Measurements from ENCODE around the gene KIF26B.

KIF26B gene

DNA sequence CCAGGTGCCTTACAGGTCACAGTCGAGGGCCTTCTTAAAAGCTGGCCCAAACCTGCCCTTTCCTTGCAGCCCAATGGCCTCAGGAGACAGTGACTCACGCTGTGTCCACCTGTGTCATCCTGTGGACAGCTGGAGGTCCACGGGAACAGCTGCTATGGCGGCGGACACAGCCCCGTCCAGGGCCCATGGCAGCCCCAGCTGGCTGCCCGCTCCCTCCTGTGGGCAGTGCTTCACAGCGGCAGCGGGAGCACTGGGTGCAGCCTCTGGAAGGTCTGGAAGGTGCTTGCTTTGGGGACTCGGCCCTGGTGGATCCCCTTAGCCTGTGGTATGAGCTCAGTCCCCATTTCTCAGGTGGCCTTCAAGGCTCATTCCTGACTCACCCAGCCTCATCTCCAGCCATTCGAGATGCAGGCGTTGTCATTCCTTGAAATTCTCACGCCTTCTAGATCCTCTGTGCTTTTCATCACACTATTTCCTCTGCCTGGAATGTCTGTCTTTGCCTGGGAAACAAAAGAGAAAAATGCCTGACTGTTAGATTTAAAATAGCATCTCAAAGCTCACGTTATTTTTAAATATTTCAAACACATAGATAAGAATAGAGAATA, 86.8 kb downstream of the KIF26B start:
- no peak for DNase-seq (ENCODE audit: low spot score)

GRCh38 chr1:245242989-245243388, 88.2 kb downstream of the KIF26B start:
- DNase-seq (ENCODE audit: low spot score) = no peak

DNA sequence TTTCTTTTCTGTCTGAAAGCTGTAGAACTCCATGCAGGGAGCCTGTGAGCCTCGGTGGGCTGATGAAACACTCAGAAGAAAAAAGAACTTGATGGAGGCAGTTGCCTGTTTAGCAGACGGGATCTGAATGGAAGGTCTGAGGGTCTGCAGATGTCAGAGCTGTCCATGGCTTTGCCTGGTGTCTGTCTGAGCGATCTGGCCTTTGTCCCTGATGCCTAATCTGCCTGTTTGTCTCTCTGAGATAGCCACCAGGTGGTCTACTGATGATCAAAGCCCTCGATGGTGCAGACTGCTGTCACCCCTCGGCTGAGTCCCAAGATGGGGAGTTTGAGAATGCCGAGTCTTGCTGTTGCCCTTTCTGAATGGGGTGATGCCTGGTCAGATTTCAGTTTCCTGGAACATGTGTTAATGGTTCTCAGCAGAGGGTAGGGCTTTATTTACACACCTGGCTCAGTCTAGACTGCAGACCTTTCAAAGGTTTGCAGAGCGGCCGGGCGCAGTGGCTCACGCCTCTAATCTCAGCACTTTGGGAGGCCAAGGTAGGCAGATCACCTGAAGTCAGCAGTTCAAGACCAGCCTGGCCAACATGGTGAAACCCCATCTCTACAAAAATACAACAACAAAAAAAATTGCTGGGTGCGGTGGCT, 90.4 kb downstream of the KIF26B start:
- no peak for DNase-seq (ENCODE audit: low spot score)

GRCh38 chr1:245246433-245246832, 91.6 kb downstream of the KIF26B start:
- DNase-seq (ENCODE audit: low spot score) = no peak

DNA sequence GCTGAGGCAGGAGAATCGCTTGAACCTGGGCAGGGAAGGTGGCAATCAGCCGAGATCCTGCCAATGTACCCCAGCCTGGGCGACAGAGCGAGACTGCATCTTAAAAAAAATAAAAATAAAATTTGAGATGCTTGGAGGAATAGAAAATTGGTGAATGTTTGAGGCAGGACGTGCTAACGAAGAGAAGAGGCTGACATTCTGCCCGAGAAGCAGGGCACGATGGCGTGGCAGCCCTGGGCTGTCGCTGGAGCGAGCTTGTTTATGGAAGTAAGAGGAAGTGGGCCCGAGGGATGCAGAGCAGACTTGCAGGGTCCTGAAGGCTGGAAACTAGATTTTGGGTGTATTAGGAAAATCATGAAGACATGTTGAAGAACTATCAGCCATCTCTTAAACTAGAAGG, 92.6 kb downstream of the KIF26B start:
- no peak for DNase-seq (ENCODE audit: low spot score)

- no peak for DNase-seq (ENCODE audit: low spot score)
Measured at GRCh38 chr1:245247801-245248200, 93.0 kb downstream of the KIF26B start.

- no peak for DNase-seq (ENCODE audit: low spot score)
Measured at GRCh38 chr1:245248231-245248731, 93.5 kb downstream of the KIF26B start.

- no peak for DNase-seq (ENCODE audit: low spot score)
Measured at GRCh38 chr1:245255783-245256182, 101.0 kb downstream of the KIF26B start.

DNA sequence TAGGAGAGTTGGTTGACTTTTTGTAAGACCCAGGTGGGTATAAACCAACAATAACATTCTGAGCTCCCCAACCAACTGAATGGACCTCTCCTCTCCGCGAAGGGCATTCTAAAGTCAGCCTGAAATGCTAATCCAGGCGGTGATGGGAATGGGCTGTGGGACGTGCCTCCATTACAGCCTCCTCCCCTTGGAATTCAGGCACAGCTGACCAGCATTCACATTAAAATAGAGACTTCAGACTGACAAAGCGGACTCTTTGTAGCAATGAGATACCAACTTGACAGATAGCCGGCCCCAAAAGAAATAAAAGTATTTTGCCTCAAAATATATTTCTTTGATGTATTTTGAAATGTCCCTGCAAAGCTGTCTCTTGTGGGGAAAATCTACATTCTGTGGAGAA, 101.7 kb downstream of the KIF26B start:
- DNase-seq (ENCODE audit: low spot score) = no peak

GRCh38 chr1:245258271-245258920, 103.6 kb downstream of the KIF26B start:
- DNase-seq (ENCODE audit: low spot score) = no peak

DNA sequence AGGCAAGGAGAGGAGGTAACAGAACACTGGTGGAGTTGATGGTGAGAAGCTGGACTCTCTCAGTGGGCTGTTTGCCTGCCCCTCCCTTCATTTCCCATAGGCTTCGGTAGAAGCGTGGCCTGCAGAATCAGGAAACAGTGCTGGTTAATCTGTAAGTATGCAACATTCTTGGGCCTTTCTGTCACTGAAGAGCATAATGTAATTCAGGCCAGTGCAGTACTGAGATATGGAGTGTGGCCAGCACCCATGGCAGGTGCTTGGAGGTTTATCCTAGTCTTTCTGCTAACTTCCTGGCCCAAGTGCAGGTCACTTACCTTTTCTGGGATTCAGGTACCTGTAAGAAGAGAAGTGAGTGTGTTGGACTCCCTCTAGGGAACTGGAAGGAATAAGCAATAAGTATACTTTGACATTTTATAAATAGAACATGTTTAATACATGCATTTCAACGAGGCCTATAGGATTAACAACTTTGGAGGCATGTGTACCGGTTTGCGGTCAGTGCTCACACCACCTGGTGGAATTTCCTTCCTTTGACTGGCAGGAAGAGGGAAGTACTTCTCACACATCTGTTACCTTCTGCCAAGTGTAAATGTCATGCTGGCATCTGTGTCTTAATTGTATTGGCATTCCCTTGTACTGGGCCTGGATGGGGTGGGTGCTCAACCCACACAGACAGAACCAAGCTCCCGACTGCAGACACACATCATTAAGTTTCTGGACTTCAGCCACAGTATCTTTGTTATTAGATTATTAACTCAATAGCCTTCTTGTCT, 105.5 kb downstream of the KIF26B start:
- DNase-seq (ENCODE audit: low spot score) = no peak

DNA sequence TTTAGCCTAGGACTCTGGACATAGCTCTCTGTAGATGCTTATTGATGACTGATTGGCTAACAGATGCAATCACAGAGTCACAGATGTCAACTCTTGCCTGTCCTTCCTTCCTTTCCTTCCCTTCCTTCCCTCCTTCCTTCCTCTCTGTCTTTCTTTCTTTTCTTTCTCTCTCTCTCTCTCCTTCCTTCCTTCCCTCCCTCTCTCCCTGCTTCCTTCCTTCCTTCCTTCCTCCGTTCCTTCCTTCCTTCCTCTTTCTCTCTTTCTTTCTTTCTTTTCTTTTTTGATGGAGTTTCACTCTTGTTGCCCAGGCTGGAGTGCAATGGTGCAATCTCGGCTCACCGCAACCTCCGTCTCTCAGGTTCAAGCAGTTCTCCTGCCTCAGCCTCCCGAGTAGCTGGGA, 106.1 kb downstream of the KIF26B start:
- DNase-seq (ENCODE audit: low spot score) = no peak

GRCh38 chr1:245261786-245262185, 107.0 kb downstream of the KIF26B start:
- no peak for DNase-seq (ENCODE audit: low spot score)

- no peak for DNase-seq (ENCODE audit: low spot score)
Measured at GRCh38 chr1:245263529-245264095, 108.8 kb downstream of the KIF26B start.

GRCh38 chr1:245264226-245264625, 109.4 kb downstream of the KIF26B start:
- DNase-seq (ENCODE audit: low spot score) = no peak

GRCh38 chr1:245266105-245266504, 111.3 kb downstream of the KIF26B start:
- DNase-seq (ENCODE audit: low spot score) = no peak

DNA sequence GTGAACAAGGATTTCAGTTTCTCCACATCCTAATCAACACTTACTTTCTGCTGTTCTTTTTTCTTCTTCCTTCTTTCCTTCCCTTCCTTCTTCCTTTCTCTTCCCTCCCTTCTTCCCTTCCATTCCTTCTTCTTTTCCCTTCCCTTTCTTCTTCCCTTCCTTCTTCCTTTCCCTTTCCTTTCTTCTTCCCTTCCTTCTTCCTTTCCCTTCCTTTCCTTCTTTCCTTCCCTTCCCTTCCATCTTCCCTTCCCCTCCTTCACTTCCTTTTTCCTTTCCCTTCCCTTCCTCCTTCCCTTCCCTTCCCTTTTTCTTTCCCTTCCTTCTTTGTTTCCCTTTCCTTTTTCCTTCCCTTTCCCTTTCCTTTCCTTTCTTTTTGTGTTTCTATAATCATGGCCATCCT, 115.3 kb downstream of the KIF26B start:
- DNase-seq (ENCODE audit: low spot score) = no peak

DNA sequence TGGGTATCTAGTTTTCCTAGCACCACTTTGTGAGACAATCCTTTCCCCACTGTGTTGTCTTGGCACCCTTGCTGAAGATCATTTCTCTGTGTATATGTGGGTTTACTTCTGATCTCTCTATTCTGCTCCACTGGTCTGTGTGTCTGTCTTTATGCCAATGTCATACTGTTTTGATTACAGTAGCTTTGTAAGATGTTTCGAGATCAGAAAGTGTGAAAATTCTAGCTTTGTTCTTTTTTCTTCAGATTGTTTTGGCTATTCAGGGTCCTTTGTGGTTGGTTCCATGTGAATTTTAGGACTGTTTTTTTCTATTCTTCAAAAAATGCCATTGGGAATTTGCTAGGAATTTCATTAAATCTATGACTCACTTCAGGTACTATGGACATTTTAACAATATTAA, 116.2 kb downstream of the KIF26B start:
- DNase-seq (ENCODE audit: low spot score) = no peak

GRCh38 chr1:245272676-245273075, 117.9 kb downstream of the KIF26B start:
- no peak for DNase-seq (ENCODE audit: low spot score)

- DNase-seq (ENCODE audit: low spot score) = no peak
Measured at GRCh38 chr1:245276445-245276844, 121.7 kb downstream of the KIF26B start.

- no peak for DNase-seq (ENCODE audit: low spot score)
Measured at GRCh38 chr1:245277276-245277675, 122.5 kb downstream of the KIF26B start.

GRCh38 chr1:245278846-245279245, 124.1 kb downstream of the KIF26B start:
- no peak for DNase-seq (ENCODE audit: low spot score)
